Keratinocyte (primary cell): ENCODE measurements around the gene KCNN1. TPM values are rescaled to one million over a fixed set of nuclear protein-coding genes. Genes with fewer than 3 reads are reported as not detected.

ENCODE experiments used
- DNase-seq: peaks from one replicate; pipeline ENCODE4 v3.0.0-alpha.2; 2011; ENCODE audit warnings: low read depth, missing footprints, low spot score
- FAIRE-seq: peaks from 2 replicates; lab custom pipeline; 2011; peaks lifted over from hg19 to GRCh38; lab: Jason Lieb, UNC
- H2AFZ ChIP-seq: 2 replicates; pipeline ENCODE4 v1.6.0; 2012; ENCODE audit warnings: low read length, control low read depth, inconsistent platforms; ENCODE audit not compliant: control insufficient read depth
- H3K27ac ChIP-seq: 2 replicates; pipeline ENCODE4 v1.5.1; 2011; ENCODE audit warnings: low read length; ENCODE audit not compliant: control insufficient read depth, insufficient read depth
- H3K27me3 ChIP-seq: 3 replicates; pipeline ENCODE4 v1.6.0; 2011; ENCODE audit warnings: low read length; ENCODE audit not compliant: control insufficient read depth, insufficient read depth; ENCODE audit errors: extremely low read depth
- H3K36me3 ChIP-seq, 2 experiments: 2 replicates in 1 of 2; 3 replicates in 1 of 2; pipeline ENCODE4 v1.5.1; 2011; ENCODE audit warnings: low read length in 2 of 2, mild to moderate bottlenecking in 1 of 2; ENCODE audit not compliant: control insufficient read depth in 2 of 2, insufficient read depth in 2 of 2; ENCODE audit errors: extremely low read depth in 1 of 2
- H3K4me1 ChIP-seq: 3 replicates; pipeline ENCODE4 v1.5.1; 2011; ENCODE audit warnings: low read length; ENCODE audit not compliant: control insufficient read depth, insufficient read depth; ENCODE audit errors: extremely low read depth
- H3K4me2 ChIP-seq: 3 replicates; pipeline ENCODE4 v1.6.0; 2011; ENCODE audit warnings: low read depth, low read length; ENCODE audit not compliant: control insufficient read depth, insufficient read depth; ENCODE audit errors: extremely low read depth
- H3K4me3 ChIP-seq, 3 experiments: fragments of 200-600 bp in 1 of 3; sonication (generic) in 1 of 3; 2 replicates in 2 of 3; 3 replicates in 1 of 3; pipeline ENCODE4 v1.5.1; 2011 to 2016; ENCODE audit warnings: low read length in 3 of 3, mild to moderate bottlenecking in 3 of 3, control low read depth in 2 of 3, inconsistent platforms in 1 of 3, low read depth in 1 of 3, mixed read lengths in 1 of 3, mixed run types in 1 of 3, moderate library complexity in 1 of 3; ENCODE audit not compliant: control insufficient read depth in 2 of 3, insufficient read depth in 2 of 3; ENCODE audit errors: extremely low read depth in 1 of 3
- H3K79me2 ChIP-seq: 2 replicates; pipeline ENCODE4 v1.6.0; 2012; ENCODE audit warnings: low read length; ENCODE audit not compliant: control insufficient read depth, insufficient read depth
- H3K9ac ChIP-seq: 3 replicates; pipeline ENCODE4 v1.6.0; 2011; ENCODE audit warnings: low read length; ENCODE audit not compliant: control insufficient read depth, insufficient read depth; ENCODE audit errors: extremely low read depth
- H3K9me1 ChIP-seq: 3 replicates; pipeline ENCODE4 v1.6.0; 2011; ENCODE audit warnings: low read length; ENCODE audit not compliant: control insufficient read depth, insufficient read depth; ENCODE audit errors: extremely low read depth
- H3K9me3 ChIP-seq: 2 replicates; pipeline ENCODE4 v1.5.1; 2012; ENCODE audit warnings: low read depth, low read length; ENCODE audit not compliant: control insufficient read depth
- H4K20me1 ChIP-seq: 3 replicates; pipeline ENCODE4 v1.6.0; 2011; ENCODE audit warnings: low read length; ENCODE audit not compliant: control insufficient read depth, insufficient read depth; ENCODE audit errors: extremely low read depth
- EZH2 ChIP-seq: IDR thresholded peaks from one replicate; pipeline ENCODE4 v1.6.1; 2012; ENCODE audit warnings: inconsistent platforms, mild to moderate bottlenecking, low read length, moderate library complexity
- dilution Hi-C: fragments of 300-500 bp; cut with MboI; formaldehyde crosslinking; loops from one replicate; pipeline ENCODE4 v1.7.0; 2020; ENCODE audit warnings: low sequenced_read_pairs; ENCODE audit not compliant: extremely low pct_ligation_motif_present
- polyA plus RNA-seq, 5 experiments: library from polyadenylated mRNA; depleted of rRNA in 3 of 5; stranded (reverse) in 3 of 5; stranded (forward) in 1 of 5; unstranded in 1 of 5; fragments of >200 nt; gene quantifications; 1 replicate in 1 of 5; 2 replicates in 3 of 5; 3 replicates in 1 of 5; pipeline versions ENCODE4 v1.2.1 to v1.2.3, GENCODE V29; 2011 to 2012; ENCODE audit warnings: missing spikeins in 2 of 5, low read depth in 1 of 5, low replicate concordance in 1 of 5
- TF ChIP-seq, protein P1 (sequence below), 3 experiments: IDR thresholded peaks in 1 of 3; conservative IDR thresholded peaks in 1 of 3; optimal IDR thresholded peaks in 1 of 3; 2 replicates in 2 of 3; 3 replicates in 1 of 3; pipeline versions ENCODE3 to v1.5.1; 2011; ENCODE audit warnings: low read length in 3 of 3, mild to moderate bottlenecking in 3 of 3, moderate library complexity in 2 of 3, control low read depth in 1 of 3, inconsistent platforms in 1 of 3; ENCODE audit not compliant: insufficient read depth in 2 of 3; ENCODE audit errors: extremely low read depth in 1 of 3

Gene KCNN1
- polyA plus RNA-seq, 1 donor (not counting 4 experiments of a cell fraction or from before 2014, with no cell fraction given): not detected

GRCh38 chr19:17943274-17944221 is 23.4 kb upstream of the KCNN1 start:
- TF ChIP-seq, protein P1, sequence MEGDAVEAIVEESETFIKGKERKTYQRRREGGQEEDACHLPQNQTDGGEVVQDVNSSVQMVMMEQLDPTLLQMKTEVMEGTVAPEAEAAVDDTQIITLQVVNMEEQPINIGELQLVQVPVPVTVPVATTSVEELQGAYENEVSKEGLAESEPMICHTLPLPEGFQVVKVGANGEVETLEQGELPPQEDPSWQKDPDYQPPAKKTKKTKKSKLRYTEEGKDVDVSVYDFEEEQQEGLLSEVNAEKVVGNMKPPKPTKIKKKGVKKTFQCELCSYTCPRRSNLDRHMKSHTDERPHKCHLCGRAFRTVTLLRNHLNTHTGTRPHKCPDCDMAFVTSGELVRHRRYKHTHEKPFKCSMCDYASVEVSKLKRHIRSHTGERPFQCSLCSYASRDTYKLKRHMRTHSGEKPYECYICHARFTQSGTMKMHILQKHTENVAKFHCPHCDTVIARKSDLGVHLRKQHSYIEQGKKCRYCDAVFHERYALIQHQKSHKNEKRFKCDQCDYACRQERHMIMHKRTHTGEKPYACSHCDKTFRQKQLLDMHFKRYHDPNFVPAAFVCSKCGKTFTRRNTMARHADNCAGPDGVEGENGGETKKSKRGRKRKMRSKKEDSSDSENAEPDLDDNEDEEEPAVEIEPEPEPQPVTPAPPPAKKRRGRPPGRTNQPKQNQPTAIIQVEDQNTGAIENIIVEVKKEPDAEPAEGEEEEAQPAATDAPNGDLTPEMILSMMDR (optimal IDR thresholded peaks at IDR 0.05 in 1 of 3, IDR thresholded peaks at IDR 0.05 in 1 of 3, conservative IDR thresholded peaks at IDR 0.05 in 1 of 3; ENCODE audit: extremely low read depth in 1 of 3, insufficient read depth in 2 of 3, low read length in 3 of 3): no peak
- no peak for TF ChIP-seq EZH2
- Histone ChIP-seq H3K9ac (peak overlapping the region; percentile 28), H3K27ac (peak overlapping the region; percentile 11)

GRCh38 chr19:17944301-17944700 is 22.6 kb upstream of the KCNN1 start:
- Histone ChIP-seq H3K79me2 (no peaks in the 10 kb centered on the region), H3K4me2 (peak overlapping the region; percentile 25), H3K4me1 (peaks cover 25% of the 10 kb centered on the region), H3K4me3 (no peak overlapping the region), H3K27ac (peak overlapping the region; percentile 11), H3K9me3 (no peaks in the 10 kb centered on the region), H3K9me1 (no peaks in the 10 kb centered on the region), H3K27me3 (peaks cover 8% of the 10 kb centered on the region), H3K9ac (no peak overlapping the region), H3K36me3 (peaks cover 2 to 7% of the 10 kb centered on the region in 2 experiments), H4K20me1 (peaks cover 3% of the 10 kb centered on the region), H2AFZ (no peak overlapping the region)
- no peak for TF ChIP-seq EZH2
- TF ChIP-seq, protein P1 (optimal IDR thresholded peaks at IDR 0.05 in 1 of 3, IDR thresholded peaks at IDR 0.05 in 1 of 3, conservative IDR thresholded peaks at IDR 0.05 in 1 of 3; ENCODE audit: extremely low read depth in 1 of 3, insufficient read depth in 2 of 3, low read length in 3 of 3): no peak
- dilution Hi-C loops: no loop called here
- FAIRE-seq: peak; percentile 93
- no peak for DNase-seq

More at GRCh38 chr19:17943274-17944221, 23.4 kb upstream of the KCNN1 start:
- H3K4me2 ChIP-seq: peak overlapping the region; percentile 25
- H3K9me1 ChIP-seq: no peaks in the 10 kb centered on the region
- no peaks in the 10 kb centered on the region for H3K9me3 ChIP-seq
- peaks cover under 1% of the 10 kb centered on the region for H3K27me3 ChIP-seq
- dilution Hi-C loops: no loop called here
- H3K4me1 ChIP-seq: peaks cover 23% of the 10 kb centered on the region
- no peak overlapping the region for H2AFZ ChIP-seq
- H4K20me1 ChIP-seq: peaks cover 3% of the 10 kb centered on the region
- FAIRE-seq (no peak), DNase-seq (no peak)
- H3K36me3 ChIP-seq: peaks cover 3 to 7% of the 10 kb centered on the region in 2 experiments
- H3K79me2 ChIP-seq: no peaks in the 10 kb centered on the region
- H3K4me3 ChIP-seq: no peak overlapping the region
